Measurements from ENCODE around the gene MYCBPAP. TPM values are rescaled to one million over a fixed set of nuclear protein-coding genes. Genes with fewer than 3 reads are reported as not detected.

MYCBPAP gene
- 0.59 and 0.74 TPM in 2 replicates for total RNA-seq

GRCh38 chr17:50507871-50508572 is at the start of gene MYCBPAP:
TSS of gene MYCBPAP (plus strand) at chr17:50508439. CDS start at chr17:50508675, 236 bp downstream.

GRCh38 chr17:50468304-50469207 is 39.7 kb upstream of the MYCBPAP start, which contains the start of gene CHAD:
TSS of gene CHAD (minus strand) at chr17:50468880. CDS start at chr17:50468813, 67 bp downstream.

DNA sequence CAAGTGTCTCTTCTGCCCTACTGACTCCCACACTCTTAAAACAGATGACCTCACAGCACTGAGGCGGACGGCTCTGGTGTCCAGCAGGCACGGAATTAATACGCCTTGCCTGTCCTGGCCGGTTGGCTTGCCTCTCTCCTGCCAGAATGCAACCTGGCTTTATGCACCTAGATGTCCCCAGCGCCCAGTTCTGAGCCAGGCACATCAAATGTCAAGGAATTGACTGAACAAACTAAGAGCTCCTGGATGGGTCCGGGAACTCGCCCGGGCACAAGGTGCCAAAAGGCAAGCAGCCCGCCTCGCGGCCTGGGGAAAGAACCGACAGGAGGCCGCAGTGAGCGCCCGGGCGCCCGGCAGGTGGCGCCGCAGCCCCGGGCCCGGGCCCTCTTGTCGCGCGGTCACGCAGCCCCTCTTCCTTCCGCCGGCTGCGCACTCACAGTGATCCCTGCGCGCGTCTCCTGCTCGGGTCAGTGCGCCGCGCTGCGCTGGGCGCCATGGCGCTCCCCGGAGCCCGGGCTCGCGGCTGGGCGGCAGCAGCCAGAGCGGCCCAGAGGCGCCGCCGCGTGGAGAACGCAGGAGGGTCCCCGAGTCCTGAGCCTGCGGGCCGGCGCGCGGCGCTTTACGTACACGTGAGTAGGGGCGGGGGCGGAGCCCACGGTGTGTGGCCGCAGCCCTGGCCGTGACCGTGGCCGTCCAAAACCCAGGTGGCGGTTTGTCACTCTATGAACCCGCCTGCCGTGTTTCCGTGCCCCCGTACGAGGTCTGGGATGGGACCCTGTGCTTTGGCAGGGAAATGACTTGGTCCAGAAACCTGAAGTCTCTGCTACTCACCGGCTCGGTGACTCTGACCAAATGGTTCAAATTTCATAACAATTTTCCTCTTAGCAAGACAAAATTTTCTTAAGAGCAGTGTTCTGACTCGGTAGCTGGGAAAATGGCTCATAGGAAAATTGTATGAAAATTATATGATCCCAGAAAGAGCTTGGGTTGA is 29.6 kb upstream of the MYCBPAP start, which contains the start of gene RSAD1:
RSAD1 (plus strand) TSS at position 470 of the 991 bp plus-strand sequence; CDS start at position 495, 25 bp downstream.

DNA sequence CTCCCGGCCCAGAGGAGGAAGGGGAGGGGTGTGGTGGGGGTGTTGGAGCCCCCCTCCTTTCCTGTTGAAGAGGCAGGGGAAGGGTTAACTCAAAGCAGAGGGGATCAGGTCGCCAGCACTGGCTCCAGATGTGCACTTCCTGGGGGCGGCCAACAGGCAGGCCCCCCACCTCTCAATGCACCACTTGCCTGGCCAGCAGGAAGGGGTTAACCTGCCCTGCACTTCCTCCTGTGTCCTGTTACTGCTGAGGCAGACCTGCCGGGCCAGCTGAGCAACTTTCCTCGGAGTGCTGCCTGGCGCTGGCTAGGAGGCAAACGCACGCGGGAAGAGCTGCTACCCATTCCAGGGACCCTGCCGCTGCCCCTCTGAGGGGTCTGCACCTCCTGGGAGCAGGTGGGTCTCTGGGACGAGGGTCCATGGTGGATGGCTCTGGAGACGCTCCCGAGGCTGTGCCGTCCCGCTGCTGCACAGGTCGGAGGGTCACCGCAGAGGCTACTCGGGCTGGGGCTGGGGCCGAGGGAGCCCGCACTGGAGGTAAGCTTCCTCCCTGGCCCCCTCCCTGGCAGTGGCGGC is 24.3 kb downstream of the MYCBPAP start, which contains the start of gene EPN3:
EPN3 (plus strand) TSS at position 284 of the 573 bp plus-strand sequence. CDS start 3,822 bp downstream, outside the sequence.

DNA sequence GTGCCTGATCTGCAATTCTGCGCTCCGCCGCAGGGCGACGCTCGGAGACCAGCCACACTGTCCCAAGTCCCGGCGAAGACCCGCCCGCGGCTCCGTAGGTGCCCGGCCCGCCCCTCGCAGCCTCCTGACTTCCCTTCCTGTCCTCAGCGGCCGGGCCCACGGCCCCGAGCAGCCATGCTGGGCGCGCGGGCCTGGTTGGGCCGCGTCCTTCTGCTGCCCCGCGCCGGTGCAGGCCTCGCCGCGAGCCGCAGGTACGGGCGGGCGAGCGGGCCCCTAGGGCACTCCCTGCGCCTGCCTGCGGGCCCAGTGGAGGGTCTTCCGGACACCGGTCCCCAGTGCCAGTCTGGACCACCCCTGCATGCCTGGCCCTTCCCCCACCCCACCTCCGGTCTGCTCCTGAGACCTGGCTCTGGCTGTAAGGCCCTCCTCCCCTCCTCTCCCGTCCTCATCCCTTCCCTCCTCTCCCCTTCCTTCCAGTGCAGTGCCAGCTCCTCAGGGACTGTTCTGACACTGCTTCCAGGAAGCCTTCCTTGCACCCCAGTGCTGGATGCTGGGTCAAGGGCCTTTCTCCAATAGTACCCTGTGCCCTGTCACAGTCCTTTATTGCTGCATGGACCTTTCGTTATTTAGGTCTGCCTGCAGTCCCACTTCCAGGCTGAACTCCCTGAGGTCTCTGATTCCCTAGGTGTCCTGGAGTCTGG is 38.9 kb downstream of the MYCBPAP start, which contains the start of gene SPATA20:
SPATA20 (plus strand) TSS at position 140 of the 701 bp plus-strand sequence; CDS start at position 175, 35 bp downstream.

DNA sequence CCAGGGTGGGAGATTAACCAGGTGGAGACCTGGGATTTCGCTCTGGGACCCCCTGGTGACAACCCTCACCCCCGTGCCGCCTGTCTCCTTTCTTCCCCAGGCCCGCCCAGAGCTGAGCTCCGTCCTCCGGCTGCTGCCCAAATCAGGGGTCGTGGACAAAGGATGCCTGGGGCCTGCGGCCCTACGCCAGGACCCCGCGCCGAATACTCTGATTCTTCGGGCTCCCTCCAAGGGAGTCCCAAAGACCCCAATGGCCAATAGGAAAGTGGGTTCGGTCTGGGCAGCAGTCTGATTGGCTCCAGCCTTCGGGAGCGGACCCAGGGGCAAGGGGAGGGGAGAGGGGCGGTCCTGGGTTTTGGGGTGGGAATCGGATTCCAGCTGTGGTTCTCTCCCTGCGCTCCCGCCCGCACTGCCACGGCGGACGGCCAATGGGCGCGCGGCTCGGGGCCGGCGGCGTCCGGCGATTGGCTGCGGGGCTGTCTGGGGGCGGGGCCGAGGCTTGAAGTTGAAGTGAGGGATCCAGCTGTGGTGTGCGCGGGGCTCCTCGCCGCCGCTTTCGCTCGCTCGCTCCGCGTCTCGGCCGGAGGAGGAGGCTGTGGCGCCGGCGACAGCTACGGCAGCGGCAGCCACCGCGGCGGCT is 52.1 kb downstream of the MYCBPAP start, which contains the start of gene CACNA1G:
CACNA1G (plus strand) TSS at position 531 of the 640 bp plus-strand sequence. CDS start 745 bp downstream, outside the sequence.

Other genes with a start within 250 kb of the MYCBPAP start
- gene TMEM92, start 234.0 kb upstream of the MYCBPAP start, total RNA-seq = 0.09 TPM in 1 of 2 replicates, not detected in the other
- gene XYLT2, start 162.3 kb upstream of the MYCBPAP start, total RNA-seq = 65.6 and 108 TPM in 2 replicates
- gene MRPL27, start 135.3 kb upstream of the MYCBPAP start, total RNA-seq = 26.2 and 56.7 TPM in 2 replicates
- 0.59 and 4.3 TPM in 2 replicates for gene EME1, start 135.2 kb upstream of the MYCBPAP start, total RNA-seq
- 157 and 297 TPM in 2 replicates for gene LRRC59, start 110.9 kb upstream of the MYCBPAP start, total RNA-seq
- 28.2 and 28.5 TPM in 2 replicates for gene ACSF2, start 82.2 kb upstream of the MYCBPAP start, total RNA-seq
- gene CHAD, start 39.6 kb upstream of the MYCBPAP start, total RNA-seq = not detected in 2 replicates
- gene RSAD1, start 29.6 kb upstream of the MYCBPAP start, total RNA-seq = 17.7 and 27.3 TPM in 2 replicates
- 0.30 TPM in 1 of 2 replicates, not detected in the other for gene EPN3, start 24.3 kb downstream of the MYCBPAP start, total RNA-seq
- gene SPATA20, start 38.7 kb downstream of the MYCBPAP start, total RNA-seq = 54.0 and 82.4 TPM in 2 replicates
- 0.05 TPM in 1 of 2 replicates, not detected in the other for gene CACNA1G, start 52.3 kb downstream of the MYCBPAP start, total RNA-seq
- 5.6 and 9.1 TPM in 2 replicates for gene ABCC3, start 126.4 kb downstream of the MYCBPAP start, total RNA-seq
- 24.1 and 32.2 TPM in 2 replicates for gene ANKRD40, start 199.5 kb downstream of the MYCBPAP start, total RNA-seq
- 26.8 and 27.6 TPM in 2 replicates for gene LUC7L3, start 211.2 kb downstream of the MYCBPAP start, total RNA-seq

Measured in smooth muscle cell of the umbilical artery (primary cell).